Activated naive CD8-positive, alpha-beta T cell treated with anti-CD3 and anti-CD28 coated beads, Interleukin-2, amount 50 U/mL, for 24 hours (primary cell): ENCODE data around the gene DDX24.

Experiments
- ATAC-seq: fragments of 150-1000 bp; cut with Tn5 transposase; one replicate; pipeline ENCODE4 v1.10.0; 2021
- DNase-seq: peaks from one replicate; pipeline ENCODE4 v3.0.0; 2021
- H3K27ac Mint-ChIP-seq: one replicate; pipeline ENCODE4 v1.8.0; 2021; ENCODE audit warnings: mild to moderate bottlenecking, mixed read lengths
- H3K27me3 Mint-ChIP-seq: one replicate; pipeline ENCODE4 v1.8.0; 2021; ENCODE audit warnings: mixed read lengths
- H3K36me3 Mint-ChIP-seq: one replicate; pipeline ENCODE4 v1.8.0; 2021; ENCODE audit warnings: low read depth, mixed read lengths
- H3K4me1 Mint-ChIP-seq: one replicate; pipeline ENCODE4 v1.8.0; 2021; ENCODE audit warnings: mixed read lengths
- H3K4me3 Mint-ChIP-seq: one replicate; pipeline ENCODE4 v1.8.0; 2021; ENCODE audit warnings: mild to moderate bottlenecking, moderate library complexity, mixed read lengths
- H3K9me3 Mint-ChIP-seq: one replicate; pipeline ENCODE4 v1.8.0; 2021; ENCODE audit warnings: mixed read lengths

Gene DDX24

GRCh38 chr14:94080621-94081385 lies at the start of gene DDX24, which contains the start of gene IFI27L1:
Gene DDX24 (minus strand): TSS chr14:94081202. CDS start chr14:94079742, 1,460 bp downstream.
Gene IFI27L1 (plus strand): TSS chr14:94081310. CDS start chr14:94096938, 15,628 bp downstream.
- peaks cover 43% of the 10 kb centered on the region for H3K36me3 Mint-ChIP-seq
- H3K4me3 Mint-ChIP-seq: peak within 1 kb of the TSS; percentile 99
- DNase-seq (peak; percentile 97), ATAC-seq (peak; percentile 98)
- H3K9me3 Mint-ChIP-seq: peaks cover 4% of the 10 kb centered on the region
- peaks cover 48% of the 10 kb centered on the region for H3K4me1 Mint-ChIP-seq
- no peaks in the 10 kb centered on the region for H3K27me3 Mint-ChIP-seq
- H3K27ac Mint-ChIP-seq: peak within 1 kb of the TSS; percentile 99

- no peak overlapping the region for H3K27ac Mint-ChIP-seq
- ATAC-seq (no peak), DNase-seq (peak; percentile 19)
- peaks cover 19% of the 10 kb centered on the region for H3K4me1 Mint-ChIP-seq
- peaks cover 2% of the 10 kb centered on the region for H3K27me3 Mint-ChIP-seq
- H3K9me3 Mint-ChIP-seq: no peaks in the 10 kb centered on the region
- no peaks in the 10 kb centered on the region for H3K36me3 Mint-ChIP-seq
- peak overlapping the region; percentile 78 for H3K4me3 Mint-ChIP-seq
These were observed 48.9 kb upstream of the DDX24 start for GRCh38 chr14:94129758-94130414.

- peaks cover 19% of the 10 kb centered on the region for H3K4me1 Mint-ChIP-seq
- H3K4me3 Mint-ChIP-seq: peak within 1 kb of the TSS; percentile 78
- H3K9me3 Mint-ChIP-seq: no peaks in the 10 kb centered on the region
- peak; percentile 69 for DNase-seq
- peak within 1 kb of the TSS; percentile 70 for H3K27ac Mint-ChIP-seq
- no peaks in the 10 kb centered on the region for H3K36me3 Mint-ChIP-seq
- peaks cover 2% of the 10 kb centered on the region for H3K27me3 Mint-ChIP-seq
- peak; percentile 97 for ATAC-seq
These were observed 48.2 kb upstream of the DDX24 start, which contains the start of gene IFI27L2 for GRCh38 chr14:94129111-94129757. Gene IFI27L2 (minus strand): TSS chr14:94129604. CDS start chr14:94129564, 40 bp downstream.

- peak overlapping the region; percentile 70 for H3K27ac Mint-ChIP-seq
- no peak for DNase-seq
- H3K4me1 Mint-ChIP-seq: peaks cover 19% of the 10 kb centered on the region
These were observed 47.3 kb upstream of the DDX24 start for GRCh38 chr14:94128216-94128839.

GRCh38 chr14:94127330-94127729 lies 46.3 kb upstream of the DDX24 start:
- Mint-ChIP-seq H3K9me3 (no peaks in the 10 kb centered on the region), H3K4me1 (peaks cover 19% of the 10 kb centered on the region), H3K36me3 (no peaks in the 10 kb centered on the region), H3K27ac (no peak overlapping the region), H3K27me3 (no peaks in the 10 kb centered on the region), H3K4me3 (no peak overlapping the region)
- DNase-seq (no peak), ATAC-seq (no peak)

More at GRCh38 chr14:94128216-94128839, 47.3 kb upstream of the DDX24 start:
- ATAC-seq: no peak
- no peaks in the 10 kb centered on the region for H3K9me3 Mint-ChIP-seq
- no peaks in the 10 kb centered on the region for H3K27me3 Mint-ChIP-seq
- H3K36me3 Mint-ChIP-seq: no peaks in the 10 kb centered on the region
- H3K4me3 Mint-ChIP-seq: peak overlapping the region; percentile 78

GRCh38 chr14:94126800-94127199 lies 45.8 kb upstream of the DDX24 start:
- Mint-ChIP-seq H3K9me3 (no peaks in the 10 kb centered on the region), H3K27ac (no peak overlapping the region), H3K27me3 (no peaks in the 10 kb centered on the region), H3K36me3 (no peaks in the 10 kb centered on the region), H3K4me3 (no peak overlapping the region), H3K4me1 (peaks cover 15% of the 10 kb centered on the region)
- no peak for DNase-seq
- no peak for ATAC-seq

GRCh38 chr14:94126419-94126677 lies 45.3 kb upstream of the DDX24 start:
- no peak overlapping the region for H3K4me3 Mint-ChIP-seq
- H3K36me3 Mint-ChIP-seq: no peaks in the 10 kb centered on the region
- peaks cover 15% of the 10 kb centered on the region for H3K4me1 Mint-ChIP-seq
- H3K27ac Mint-ChIP-seq: no peak overlapping the region
- DNase-seq (no peak), ATAC-seq (no peak)
- no peaks in the 10 kb centered on the region for H3K9me3 Mint-ChIP-seq
- H3K27me3 Mint-ChIP-seq: no peaks in the 10 kb centered on the region

GRCh38 chr14:94125659-94126418 lies 44.8 kb upstream of the DDX24 start:
- Mint-ChIP-seq H3K4me1 (peaks cover 15% of the 10 kb centered on the region), H3K27me3 (peaks cover 2% of the 10 kb centered on the region), H3K36me3 (no peaks in the 10 kb centered on the region), H3K27ac (no peak overlapping the region), H3K4me3 (no peak overlapping the region), H3K9me3 (peaks cover 2% of the 10 kb centered on the region)
- DNase-seq (no peak), ATAC-seq (no peak)

GRCh38 chr14:94124582-94125377 lies 43.8 kb upstream of the DDX24 start:
- Mint-ChIP-seq H3K4me3 (no peak overlapping the region), H3K36me3 (no peaks in the 10 kb centered on the region), H3K27ac (no peak overlapping the region), H3K4me1 (peaks cover 9% of the 10 kb centered on the region), H3K9me3 (peaks cover 10% of the 10 kb centered on the region), H3K27me3 (peaks cover 3% of the 10 kb centered on the region)
- ATAC-seq (no peak), DNase-seq (no peak)

GRCh38 chr14:94123868-94124267 lies 42.9 kb upstream of the DDX24 start:
- DNase-seq (no peak), ATAC-seq (no peak)
- peaks cover 5% of the 10 kb centered on the region for H3K4me1 Mint-ChIP-seq
- peaks cover 3% of the 10 kb centered on the region for H3K27me3 Mint-ChIP-seq
- no peak overlapping the region for H3K4me3 Mint-ChIP-seq
- H3K9me3 Mint-ChIP-seq: peaks cover 15% of the 10 kb centered on the region
- no peak overlapping the region for H3K27ac Mint-ChIP-seq
- H3K36me3 Mint-ChIP-seq: no peaks in the 10 kb centered on the region

GRCh38 chr14:94123296-94123695 lies 42.3 kb upstream of the DDX24 start:
- no peaks in the 10 kb centered on the region for H3K36me3 Mint-ChIP-seq
- peaks cover 15% of the 10 kb centered on the region for H3K9me3 Mint-ChIP-seq
- peaks cover 4% of the 10 kb centered on the region for H3K27me3 Mint-ChIP-seq
- H3K27ac Mint-ChIP-seq: no peak overlapping the region
- H3K4me3 Mint-ChIP-seq: no peak overlapping the region
- ATAC-seq (no peak), DNase-seq (no peak)
- H3K4me1 Mint-ChIP-seq: peaks cover under 1% of the 10 kb centered on the region

- Mint-ChIP-seq H3K27me3 (peaks cover 11% of the 10 kb centered on the region), H3K9me3 (peaks cover 15% of the 10 kb centered on the region), H3K4me3 (no peak overlapping the region), H3K27ac (no peak overlapping the region), H3K36me3 (no peaks in the 10 kb centered on the region), H3K4me1 (peaks cover 2% of the 10 kb centered on the region)
- DNase-seq (no peak), ATAC-seq (no peak)
These were observed 41.4 kb upstream of the DDX24 start for GRCh38 chr14:94122438-94122837.

- Mint-ChIP-seq H3K36me3 (no peaks in the 10 kb centered on the region), H3K9me3 (peaks cover 15% of the 10 kb centered on the region), H3K27me3 (peaks cover 19% of the 10 kb centered on the region), H3K4me1 (peaks cover 2% of the 10 kb centered on the region), H3K4me3 (no peak overlapping the region), H3K27ac (no peak overlapping the region)
- no peak for ATAC-seq
- no peak for DNase-seq
These were observed 40.5 kb upstream of the DDX24 start for GRCh38 chr14:94121485-94121884.
